Measurements from ENCODE around the gene NCS1.

DNA sequence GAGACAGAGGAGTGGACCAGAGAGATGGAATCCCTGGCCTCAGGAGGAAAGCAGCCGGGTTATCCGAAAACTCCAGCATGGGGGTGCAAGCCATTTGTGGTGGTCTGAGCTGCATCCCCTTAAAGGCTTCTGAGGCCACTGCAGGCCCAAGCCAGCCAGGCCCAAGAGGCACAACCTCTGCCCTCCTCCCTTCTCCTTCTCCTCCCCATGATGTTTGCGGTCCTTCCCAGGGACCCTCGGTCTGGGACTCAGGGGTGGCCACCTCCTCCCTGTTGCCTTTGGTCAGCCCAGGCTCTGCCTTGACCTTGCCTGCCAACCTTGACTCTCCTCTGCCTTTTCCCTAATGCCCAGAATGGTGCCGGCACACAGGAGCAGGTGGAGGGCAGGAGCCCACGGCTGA, 4.6 kb downstream of the NCS1 start:
- TF ChIP-seq, protein P1, sequence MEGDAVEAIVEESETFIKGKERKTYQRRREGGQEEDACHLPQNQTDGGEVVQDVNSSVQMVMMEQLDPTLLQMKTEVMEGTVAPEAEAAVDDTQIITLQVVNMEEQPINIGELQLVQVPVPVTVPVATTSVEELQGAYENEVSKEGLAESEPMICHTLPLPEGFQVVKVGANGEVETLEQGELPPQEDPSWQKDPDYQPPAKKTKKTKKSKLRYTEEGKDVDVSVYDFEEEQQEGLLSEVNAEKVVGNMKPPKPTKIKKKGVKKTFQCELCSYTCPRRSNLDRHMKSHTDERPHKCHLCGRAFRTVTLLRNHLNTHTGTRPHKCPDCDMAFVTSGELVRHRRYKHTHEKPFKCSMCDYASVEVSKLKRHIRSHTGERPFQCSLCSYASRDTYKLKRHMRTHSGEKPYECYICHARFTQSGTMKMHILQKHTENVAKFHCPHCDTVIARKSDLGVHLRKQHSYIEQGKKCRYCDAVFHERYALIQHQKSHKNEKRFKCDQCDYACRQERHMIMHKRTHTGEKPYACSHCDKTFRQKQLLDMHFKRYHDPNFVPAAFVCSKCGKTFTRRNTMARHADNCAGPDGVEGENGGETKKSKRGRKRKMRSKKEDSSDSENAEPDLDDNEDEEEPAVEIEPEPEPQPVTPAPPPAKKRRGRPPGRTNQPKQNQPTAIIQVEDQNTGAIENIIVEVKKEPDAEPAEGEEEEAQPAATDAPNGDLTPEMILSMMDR (IDR thresholded peaks at IDR 0.05) = no peak
- TF ChIP-seq POLR2A (IDR thresholded peaks at IDR 0.05) = no peak
- no peak for TF ChIP-seq POLR2AphosphoS5 (IDR thresholded peaks at IDR 0.05)

Data from gastroesophageal sphincter (tissue), 3 donors.